Mononuclear cell (primary cell): ENCODE results near the gene NOD1. TPM values are rescaled to one million over a fixed set of nuclear protein-coding genes. Genes with fewer than 3 reads are reported as not detected.
"Not testable (repeated sequence)": the region's sequence is repeated elsewhere in the genome, so short reads cannot be mapped to it uniquely, and the experiment has no call there.

Experiments used
- H3K27me3 ChIP-seq: 2 replicates; pipeline ENCODE4 v1.6.0; 2011; ENCODE audit warnings: low read length, control low read depth; ENCODE audit not compliant: insufficient read depth
- H3K4me1 ChIP-seq: 2 replicates; pipeline ENCODE4 v1.5.1; 2011; ENCODE audit warnings: mild to moderate bottlenecking, low read length, control low read depth; ENCODE audit not compliant: insufficient read depth
- H3K4me3 ChIP-seq: 2 replicates; pipeline ENCODE4 v1.5.1; 2011; ENCODE audit warnings: mild to moderate bottlenecking, low read length, moderate library complexity
- H3K9me3 ChIP-seq: 2 replicates; pipeline ENCODE4 v1.5.1; 2011; ENCODE audit warnings: low read depth, mild to moderate bottlenecking, control low read depth, low read length
- total RNA-seq: library from RNA; depleted of rRNA; stranded (reverse); fragments of >200 nt; gene quantifications from one replicate; pipeline ENCODE4 v1.2.3, GENCODE V29; 2012

NOD1 gene
- total RNA-seq, 1 donor: 9.2 TPM

GRCh38 chr7:30511494-30511893 is 32.9 kb upstream of the NOD1 start:
- Histone ChIP-seq H3K9me3 (no peaks in the 10 kb centered on the region), H3K27me3 (no peaks in the 10 kb centered on the region), H3K4me3 (no peak overlapping the region), H3K4me1 (no peaks in the 10 kb centered on the region)

GRCh38 chr7:30510124-30511075 is 31.8 kb upstream of the NOD1 start:
- H3K27me3 ChIP-seq: no peaks in the 10 kb centered on the region
- H3K4me1 ChIP-seq: peaks cover 3% of the 10 kb centered on the region
- no peak overlapping the region for H3K4me3 ChIP-seq
- no peaks in the 10 kb centered on the region for H3K9me3 ChIP-seq

DNA sequence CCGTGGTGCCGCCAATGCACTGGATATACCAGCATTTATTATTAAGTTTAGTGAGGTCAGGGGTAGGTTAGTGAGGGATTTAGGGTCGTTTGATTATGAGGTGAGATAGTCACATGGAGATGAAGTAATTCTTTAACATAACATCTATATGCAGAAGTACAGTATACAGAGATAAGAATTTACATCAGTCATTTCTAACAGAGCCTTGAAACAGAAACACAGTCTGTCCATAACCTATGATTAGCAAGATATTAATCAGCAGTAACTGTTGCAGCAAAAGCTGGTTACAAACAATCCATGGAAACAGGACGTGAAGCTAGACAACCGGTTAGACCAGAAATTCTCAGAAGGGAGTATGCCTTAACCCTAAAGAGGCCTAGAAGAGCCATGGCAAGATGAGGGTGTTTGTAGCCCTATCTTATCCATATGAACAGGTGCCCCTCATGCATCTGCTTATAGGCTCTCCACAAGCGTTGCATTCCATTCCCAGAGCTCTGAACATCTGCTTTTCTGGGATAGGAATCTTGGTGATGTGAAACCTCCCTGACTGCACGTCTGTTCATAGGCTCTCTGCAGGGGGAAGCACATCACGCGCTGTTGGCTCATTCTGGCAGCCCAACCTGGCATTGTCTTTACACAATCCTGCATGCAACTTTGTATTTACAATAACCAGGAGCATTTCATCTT is 30.7 kb upstream of the NOD1 start:
- H3K4me3 ChIP-seq, H3K9me3 ChIP-seq, H3K27me3 ChIP-seq, H3K4me1 ChIP-seq: not testable (repeated sequence)

DNA sequence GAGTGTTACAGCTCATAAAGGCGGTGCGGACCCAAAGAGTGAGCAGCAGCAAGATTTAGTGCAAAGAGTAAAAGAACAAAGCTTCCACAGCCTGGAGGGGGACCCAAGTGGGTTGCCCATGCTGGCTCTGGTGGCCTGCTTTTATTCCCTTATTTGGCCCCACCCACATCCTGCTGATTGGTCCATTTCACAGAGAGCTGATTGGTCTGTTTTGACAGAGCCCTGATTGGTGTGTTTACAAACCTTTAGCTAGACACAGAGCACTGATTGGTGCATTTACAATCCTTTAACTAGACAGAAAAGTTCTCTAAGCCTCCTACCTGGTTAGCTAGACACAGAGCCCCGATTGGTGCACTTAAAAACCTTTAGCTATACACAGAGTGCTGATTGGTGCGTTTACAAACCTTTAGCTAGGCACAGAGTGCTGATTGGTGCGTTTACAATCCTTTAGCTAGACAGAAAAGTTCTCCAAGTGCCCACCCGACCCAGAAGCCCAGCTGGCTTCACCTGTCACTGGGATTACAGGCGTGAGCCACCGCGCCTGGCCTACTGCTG is 28.8 kb upstream of the NOD1 start:
- H3K27me3 ChIP-seq, H3K4me3 ChIP-seq, H3K9me3 ChIP-seq: not testable (repeated sequence)
- peaks cover 25% of the 10 kb centered on the region for H3K4me1 ChIP-seq

- Histone ChIP-seq H3K9me3 (no peaks in the 10 kb centered on the region), H3K27me3 (no peaks in the 10 kb centered on the region), H3K4me1 (peaks cover 27% of the 10 kb centered on the region), H3K4me3 (peak overlapping the region; percentile 72)
Observed at GRCh38 chr7:30505174-30505697, 26.7 kb upstream of the NOD1 start.

GRCh38 chr7:30504301-30505173 is 26.0 kb upstream of the NOD1 start, which contains the start of gene GGCT:
Gene GGCT (minus strand): TSS chr7:30504829. CDS start chr7:30504709, 120 bp downstream.
- Histone ChIP-seq H3K9me3 (no peaks in the 10 kb centered on the region), H3K4me3 (peak within 1 kb of the TSS; percentile 72), H3K4me1 (peaks cover 27% of the 10 kb centered on the region), H3K27me3 (no peaks in the 10 kb centered on the region)

DNA sequence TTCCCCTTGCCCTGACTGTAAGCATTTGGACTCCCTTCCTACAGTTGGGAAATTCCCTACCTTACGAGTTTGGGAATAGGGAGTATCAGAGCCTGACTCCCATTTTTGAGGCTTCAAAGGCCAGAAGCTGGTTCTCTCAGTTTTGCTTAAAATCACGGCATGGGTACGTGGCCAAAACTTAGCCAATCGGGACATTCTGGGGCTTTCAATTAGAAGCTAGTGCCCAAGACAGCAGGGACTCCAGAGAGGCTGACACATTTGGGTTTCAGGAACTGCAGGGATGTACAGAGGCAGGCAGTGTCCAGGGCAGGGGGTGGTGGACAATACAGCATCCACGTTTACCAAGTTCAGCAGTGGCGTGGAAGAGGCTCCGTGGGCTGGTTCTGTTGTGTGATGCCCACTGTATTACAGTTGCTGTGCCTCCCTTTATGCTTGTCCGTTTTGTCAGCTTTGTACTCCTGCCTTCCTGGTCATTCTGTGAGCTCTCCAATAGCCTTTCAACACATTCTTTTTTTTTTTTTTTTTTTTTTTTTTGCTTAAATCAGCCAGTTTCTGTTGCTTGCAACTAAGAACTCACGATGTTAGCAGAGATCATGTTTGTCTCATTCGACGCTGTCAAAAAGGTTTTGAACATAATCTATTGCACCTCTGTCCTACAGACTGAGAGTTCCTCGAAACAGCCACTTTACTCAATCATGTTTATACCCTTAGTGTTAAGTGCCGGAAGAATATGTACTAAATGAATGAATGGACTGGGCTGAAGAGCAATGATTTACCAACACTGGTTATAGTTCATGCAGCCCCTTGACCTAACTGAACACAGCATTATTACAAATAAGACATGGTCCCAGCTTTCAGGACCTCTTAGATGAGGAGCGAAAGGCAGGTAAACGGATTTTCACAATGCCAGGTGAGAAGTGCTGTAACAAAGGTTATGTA is 25.0 kb upstream of the NOD1 start:
- H3K9me3 ChIP-seq: no peaks in the 10 kb centered on the region
- peaks cover 27% of the 10 kb centered on the region for H3K4me1 ChIP-seq
- H3K4me3 ChIP-seq: peak overlapping the region; percentile 72
- H3K27me3 ChIP-seq: no peaks in the 10 kb centered on the region

DNA sequence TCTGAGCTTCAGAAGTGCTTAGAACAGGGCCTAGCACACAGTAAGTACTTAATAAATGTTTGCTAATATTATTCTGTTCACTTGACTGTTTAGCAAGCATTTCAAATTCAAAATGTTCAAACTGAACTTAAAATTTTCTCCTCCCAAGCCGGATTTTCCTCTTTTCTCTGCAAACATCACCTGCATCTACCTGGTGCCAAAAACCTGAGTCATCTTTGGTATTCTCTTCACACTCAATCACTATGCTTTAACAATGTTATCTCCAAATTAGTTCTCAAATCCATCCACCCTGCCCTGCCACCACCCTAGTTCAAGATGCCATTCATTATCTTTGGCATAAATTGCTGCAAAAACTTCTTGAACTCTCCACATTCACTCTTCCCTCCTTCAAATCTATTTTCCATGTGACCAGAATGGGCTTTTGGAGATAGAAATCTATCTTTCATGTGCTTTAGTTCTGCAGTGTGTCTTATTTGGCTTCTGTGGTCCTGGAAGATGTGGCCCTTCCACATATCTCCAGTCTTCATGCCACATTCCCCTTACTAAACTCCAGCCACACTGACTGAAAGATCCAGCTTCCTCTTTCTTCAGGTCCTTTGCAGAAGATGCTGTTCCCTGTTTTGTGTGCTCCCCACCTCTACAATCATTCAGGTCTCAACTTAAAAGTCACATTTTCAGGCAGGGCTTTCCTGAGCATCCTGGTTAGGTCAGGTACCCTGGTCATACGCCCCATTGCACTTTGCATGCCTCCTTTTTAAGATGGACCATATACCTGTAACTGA is 24.1 kb upstream of the NOD1 start:
- Histone ChIP-seq H3K9me3 (no peaks in the 10 kb centered on the region), H3K4me3 (no peak overlapping the region), H3K4me1 (peaks cover 27% of the 10 kb centered on the region), H3K27me3 (no peaks in the 10 kb centered on the region)

DNA sequence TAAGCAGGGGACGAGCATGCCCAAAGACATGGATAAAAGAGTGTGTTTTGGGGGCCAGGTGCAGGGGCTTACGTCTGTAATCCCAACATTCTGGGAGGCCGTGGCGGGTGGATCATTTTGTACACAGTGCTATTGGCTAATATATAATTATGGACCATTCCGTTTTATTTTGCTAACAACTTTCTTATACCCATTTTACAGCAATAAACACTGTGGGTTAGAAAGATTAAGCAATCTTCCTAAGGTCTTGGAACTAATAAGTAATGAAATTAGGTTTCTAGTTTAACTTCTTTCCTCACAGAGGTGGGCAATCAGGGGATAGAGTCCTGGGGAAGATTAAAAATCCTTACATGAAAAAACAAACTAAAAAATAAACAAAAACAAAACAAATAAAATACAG is 22.7 kb upstream of the NOD1 start:
- Histone ChIP-seq H3K27me3 (no peaks in the 10 kb centered on the region), H3K9me3 (no peaks in the 10 kb centered on the region), H3K4me3 (no peak overlapping the region), H3K4me1 (peaks cover 27% of the 10 kb centered on the region)

DNA sequence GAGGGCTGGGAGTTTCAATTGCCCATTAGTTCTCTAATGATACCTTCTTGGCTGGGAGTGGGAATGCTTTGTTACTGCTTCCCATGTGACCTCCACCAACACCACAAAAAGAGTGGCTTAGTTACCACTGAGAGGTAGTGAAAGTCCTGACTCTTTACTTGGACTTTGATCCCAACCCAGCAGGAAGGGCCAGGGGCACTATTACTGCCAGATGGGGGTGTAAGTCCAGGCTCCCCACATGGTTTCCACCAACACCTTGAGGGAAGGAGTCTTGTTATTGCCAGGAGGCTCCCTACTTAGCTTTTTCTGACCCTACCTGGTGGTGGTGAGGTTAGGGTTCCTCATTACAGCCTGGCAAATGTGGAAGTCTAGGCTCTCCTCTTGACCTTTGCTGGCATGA is 14.6 kb upstream of the NOD1 start:
- Histone ChIP-seq H3K4me1 (no peaks in the 10 kb centered on the region), H3K27me3 (peaks cover 2% of the 10 kb centered on the region), H3K9me3 (peaks cover 15% of the 10 kb centered on the region), H3K4me3 (no peak overlapping the region)

GRCh38 chr7:30491417-30491816 is 12.8 kb upstream of the NOD1 start:
- Histone ChIP-seq H3K27me3 (peaks cover 2% of the 10 kb centered on the region), H3K4me3 (no peak overlapping the region), H3K4me1 (no peaks in the 10 kb centered on the region), H3K9me3 (peaks cover 15% of the 10 kb centered on the region)

DNA sequence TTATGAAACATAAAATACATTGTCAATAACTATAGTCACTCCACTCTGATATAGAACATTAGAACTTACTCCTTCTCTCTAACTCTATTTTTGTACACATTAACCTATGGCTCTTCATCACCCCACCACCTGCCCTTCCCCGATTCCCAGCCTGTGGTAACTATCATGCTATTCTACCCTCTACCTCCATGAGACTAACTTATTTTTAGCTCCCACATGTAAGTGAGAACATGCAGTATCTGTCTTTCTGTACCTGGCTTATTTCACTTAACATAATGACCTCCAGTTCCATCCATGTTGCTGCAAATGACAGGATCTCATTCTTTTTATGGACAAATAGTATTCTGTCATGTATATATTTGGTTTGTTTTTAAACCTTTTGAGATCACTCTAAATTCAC is 8.8 kb upstream of the NOD1 start:
- H3K4me3 ChIP-seq: no peak overlapping the region
- peaks cover 2% of the 10 kb centered on the region for H3K27me3 ChIP-seq
- peaks cover 15% of the 10 kb centered on the region for H3K9me3 ChIP-seq
- no peaks in the 10 kb centered on the region for H3K4me1 ChIP-seq

GRCh38 chr7:30485667-30486066 is 7.1 kb upstream of the NOD1 start:
- Histone ChIP-seq H3K4me1 (no peaks in the 10 kb centered on the region), H3K27me3 (peaks cover 2% of the 10 kb centered on the region), H3K4me3 (no peak overlapping the region), H3K9me3 (no peaks in the 10 kb centered on the region)
